ENCODE results near the gene DCHS1. TPM values are rescaled to one million over a fixed set of nuclear protein-coding genes. Genes with fewer than 3 reads are reported as not detected.

Gene DCHS1
- total and polyA plus RNA-seq, 2 donors (not counting 1 experiment from before 2014, with no cell fraction given): 0.92 to 23.9 TPM

- H3K4me1 ChIP-seq (ENCODE audit: control insufficient read depth, extremely low read depth, insufficient read depth, low read length): peaks cover 3% of the 10 kb centered on the region
- no peak for TF ChIP-seq EZH2 (IDR thresholded peaks at IDR 0.05; ENCODE audit: low read length, missing control alignments)
- TF ChIP-seq, protein P1, sequence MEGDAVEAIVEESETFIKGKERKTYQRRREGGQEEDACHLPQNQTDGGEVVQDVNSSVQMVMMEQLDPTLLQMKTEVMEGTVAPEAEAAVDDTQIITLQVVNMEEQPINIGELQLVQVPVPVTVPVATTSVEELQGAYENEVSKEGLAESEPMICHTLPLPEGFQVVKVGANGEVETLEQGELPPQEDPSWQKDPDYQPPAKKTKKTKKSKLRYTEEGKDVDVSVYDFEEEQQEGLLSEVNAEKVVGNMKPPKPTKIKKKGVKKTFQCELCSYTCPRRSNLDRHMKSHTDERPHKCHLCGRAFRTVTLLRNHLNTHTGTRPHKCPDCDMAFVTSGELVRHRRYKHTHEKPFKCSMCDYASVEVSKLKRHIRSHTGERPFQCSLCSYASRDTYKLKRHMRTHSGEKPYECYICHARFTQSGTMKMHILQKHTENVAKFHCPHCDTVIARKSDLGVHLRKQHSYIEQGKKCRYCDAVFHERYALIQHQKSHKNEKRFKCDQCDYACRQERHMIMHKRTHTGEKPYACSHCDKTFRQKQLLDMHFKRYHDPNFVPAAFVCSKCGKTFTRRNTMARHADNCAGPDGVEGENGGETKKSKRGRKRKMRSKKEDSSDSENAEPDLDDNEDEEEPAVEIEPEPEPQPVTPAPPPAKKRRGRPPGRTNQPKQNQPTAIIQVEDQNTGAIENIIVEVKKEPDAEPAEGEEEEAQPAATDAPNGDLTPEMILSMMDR (conservative IDR thresholded peaks at IDR 0.05 in 1 of 2, IDR thresholded peaks at IDR 0.05 in 1 of 2; ENCODE audit: low read depth in 1 of 2, low read length in 2 of 2): no peak
- no peaks in the 10 kb centered on the region for H4K20me1 ChIP-seq (ENCODE audit: control insufficient read depth, extremely low read depth, insufficient read depth, low read length)
- DNase-seq (ENCODE audit: low read depth in 2 of 2): no peak
- H3K27ac ChIP-seq (ENCODE audit: insufficient read depth, low read length): no peak overlapping the region
- H2AFZ ChIP-seq (ENCODE audit: low read length): no peak overlapping the region
- no peak overlapping the region for H3K9ac ChIP-seq (ENCODE audit: insufficient read depth, low read length)
- H3K4me3 ChIP-seq (replicated peaks in 1 of 4; ENCODE audit: control extremely low read depth in 1 of 4, insufficient read depth in 1 of 4, low read depth in 3 of 4, low read length in 4 of 4): no peak overlapping the region
- no peaks in the 10 kb centered on the region for H3K27me3 ChIP-seq (ENCODE audit: control insufficient read depth, insufficient read depth, low read length)
- H3K9me3 ChIP-seq (ENCODE audit: control insufficient read depth, insufficient read depth, low read depth, low read length): no peaks in the 10 kb centered on the region
- no peak overlapping the region for H3K4me2 ChIP-seq (ENCODE audit: extremely low read depth, insufficient read depth, low read length)
- no peaks in the 10 kb centered on the region for H3K36me3 ChIP-seq (ENCODE audit: control insufficient read depth, insufficient read depth, low read length)
- H3K79me2 ChIP-seq (ENCODE audit: control insufficient read depth, insufficient read depth, low read length): no peaks in the 10 kb centered on the region
These were observed 75.9 kb downstream of the DCHS1 start for GRCh38 chr11:6579681-6580080.

DNA sequence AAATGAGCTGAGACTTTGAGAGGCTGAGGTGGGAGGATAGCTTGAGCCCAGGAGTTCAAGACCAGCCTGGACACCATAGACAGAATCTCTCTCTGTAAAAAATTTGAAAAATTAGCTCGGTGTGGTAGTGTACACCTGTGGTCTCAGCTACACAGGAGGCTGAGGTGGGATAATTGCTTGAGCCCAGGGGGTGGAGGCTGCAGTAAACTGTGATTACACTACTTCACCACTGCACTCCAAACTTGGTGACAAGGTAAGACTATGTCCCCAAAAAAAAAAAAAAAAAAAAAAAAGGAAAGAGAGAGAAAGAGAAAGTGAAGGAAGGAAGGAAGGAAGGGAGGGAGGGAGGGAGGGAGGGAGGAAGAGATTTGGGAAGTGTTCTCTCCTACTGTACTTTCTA is 77.5 kb downstream of the DCHS1 start:
- H3K4me1 ChIP-seq (ENCODE audit: control insufficient read depth, extremely low read depth, insufficient read depth, low read length): peaks cover 3% of the 10 kb centered on the region
- H3K79me2 ChIP-seq (ENCODE audit: control insufficient read depth, insufficient read depth, low read length): no peaks in the 10 kb centered on the region
- no peak overlapping the region for H3K9ac ChIP-seq (ENCODE audit: insufficient read depth, low read length)
- no peak overlapping the region for H3K4me2 ChIP-seq (ENCODE audit: extremely low read depth, insufficient read depth, low read length)
- no peak overlapping the region for H3K27ac ChIP-seq (ENCODE audit: insufficient read depth, low read length)
- H2AFZ ChIP-seq (ENCODE audit: low read length): no peak overlapping the region
- TF ChIP-seq, protein P1 (conservative IDR thresholded peaks at IDR 0.05 in 1 of 2, IDR thresholded peaks at IDR 0.05 in 1 of 2; ENCODE audit: low read depth in 1 of 2, low read length in 2 of 2): no peak
- no peak for TF ChIP-seq EZH2 (IDR thresholded peaks at IDR 0.05; ENCODE audit: low read length, missing control alignments)
- no peaks in the 10 kb centered on the region for H3K36me3 ChIP-seq (ENCODE audit: control insufficient read depth, insufficient read depth, low read length)
- H3K4me3 ChIP-seq (replicated peaks in 1 of 4; ENCODE audit: control extremely low read depth in 1 of 4, insufficient read depth in 1 of 4, low read depth in 3 of 4, low read length in 4 of 4): no peak overlapping the region
- H4K20me1 ChIP-seq (ENCODE audit: control insufficient read depth, extremely low read depth, insufficient read depth, low read length): no peaks in the 10 kb centered on the region
- no peaks in the 10 kb centered on the region for H3K9me3 ChIP-seq (ENCODE audit: control insufficient read depth, insufficient read depth, low read depth, low read length)
- H3K27me3 ChIP-seq (ENCODE audit: control insufficient read depth, insufficient read depth, low read length): no peaks in the 10 kb centered on the region
- no peak for DNase-seq (ENCODE audit: low read depth in 2 of 2)

- Histone ChIP-seq H3K9me3 (ENCODE audit: control insufficient read depth, insufficient read depth, low read depth, low read length) (no peaks in the 10 kb centered on the region), H3K9ac (ENCODE audit: insufficient read depth, low read length) (no peak overlapping the region), H3K36me3 (ENCODE audit: control insufficient read depth, insufficient read depth, low read length) (no peaks in the 10 kb centered on the region), H2AFZ (ENCODE audit: low read length) (no peak overlapping the region), H3K4me3 (replicated peaks in 1 of 4; ENCODE audit: control extremely low read depth in 1 of 4, insufficient read depth in 1 of 4, low read depth in 3 of 4, low read length in 4 of 4) (no peak overlapping the region), H3K4me1 (ENCODE audit: control insufficient read depth, extremely low read depth, insufficient read depth, low read length) (peaks cover 5% of the 10 kb centered on the region), H4K20me1 (ENCODE audit: control insufficient read depth, extremely low read depth, insufficient read depth, low read length) (no peaks in the 10 kb centered on the region), H3K27me3 (ENCODE audit: control insufficient read depth, insufficient read depth, low read length) (no peaks in the 10 kb centered on the region), H3K4me2 (ENCODE audit: extremely low read depth, insufficient read depth, low read length) (no peak overlapping the region), H3K27ac (ENCODE audit: insufficient read depth, low read length) (no peak overlapping the region), H3K79me2 (ENCODE audit: control insufficient read depth, insufficient read depth, low read length) (no peaks in the 10 kb centered on the region)
- peak; percentile 80 to 86 for DNase-seq (ENCODE audit: low read depth in 2 of 2)
- TF ChIP-seq EZH2 (IDR thresholded peaks at IDR 0.05; ENCODE audit: low read length, missing control alignments): no peak
- TF ChIP-seq, protein P1 (conservative IDR thresholded peaks at IDR 0.05 in 1 of 2, IDR thresholded peaks at IDR 0.05 in 1 of 2; ENCODE audit: low read depth in 1 of 2, low read length in 2 of 2): no peak
These were observed 78.9 kb downstream of the DCHS1 start for GRCh38 chr11:6576471-6577373.
